CD14-positive monocyte (primary cell): ENCODE results near the gene ATP2A1. TPM values are rescaled to one million over a fixed set of nuclear protein-coding genes. Genes with fewer than 3 reads are reported as not detected.

ENCODE experiments used
- DNase-seq, 3 donors: peaks; one replicate each; pipeline ENCODE4 v3.0.0-alpha.2; 2011 to 2022
- H2AFZ ChIP-seq: 2 replicates; pipeline ENCODE4 v1.6.0; 2012; ENCODE audit warnings: mild to moderate bottlenecking, low read depth, low read length, inconsistent platforms; ENCODE audit not compliant: insufficient read depth, poor library complexity, severe bottlenecking
- H3K27ac ChIP-seq, 2 donors: 1 replicate in 1 of 2; 2 replicates in 1 of 2; pipeline ENCODE4 v1.5.1; 2012 to 2013; ENCODE audit warnings: low read length in 2 of 2, control low read depth in 1 of 2, inconsistent platforms in 1 of 2, low read depth in 1 of 2, mild to moderate bottlenecking in 1 of 2
- H3K27me3 ChIP-seq, 2 donors: one replicate each; pipeline versions ENCODE4 v1.6.0 to v1.6.1; 2011 to 2013; ENCODE audit warnings: low read length in 2 of 2; ENCODE audit not compliant: control insufficient read depth in 2 of 2, insufficient read depth in 2 of 2
- H3K36me3 ChIP-seq, 2 donors: replicated peaks in 1 of 2; 1 replicate in 1 of 2; 2 replicates in 1 of 2; pipeline versions ENCODE4 v1.5.1 to v1.6.1; 2012 to 2013; ENCODE audit warnings: low read length in 2 of 2, control low read depth in 1 of 2, inconsistent platforms in 1 of 2, mild to moderate bottlenecking in 1 of 2; ENCODE audit not compliant: insufficient read depth in 2 of 2, control insufficient read depth in 1 of 2
- H3K4me1 ChIP-seq, 2 donors: 1 replicate in 1 of 2; 2 replicates in 1 of 2; pipeline versions ENCODE4 v1.5.1 to v1.6.1; 2012 to 2013; ENCODE audit warnings: low read length in 2 of 2, control low read depth in 1 of 2, inconsistent platforms in 1 of 2, mild to moderate bottlenecking in 1 of 2, moderate library complexity in 1 of 2; ENCODE audit not compliant: insufficient read depth in 2 of 2, control insufficient read depth in 1 of 2
- H3K4me2 ChIP-seq: replicated peaks from 2 replicates; pipeline ENCODE3; 2012; ENCODE audit warnings: low read length, moderate library complexity, mild to moderate bottlenecking; ENCODE audit not compliant: poor library complexity, severe bottlenecking; ENCODE audit errors: extremely low read depth
- H3K4me3 ChIP-seq, 3 experiments: fragments of 200-600 bp in 1 of 3; sonication (generic) in 1 of 3; replicated peaks in 1 of 3; 1 replicate in 2 of 3; 2 replicates in 1 of 3; pipeline ENCODE4 v1.5.1; 2011 to 2013; ENCODE audit warnings: low read length in 3 of 3, mild to moderate bottlenecking in 3 of 3, control low read depth in 2 of 3, low read depth in 2 of 3, inconsistent platforms in 1 of 3, moderate library complexity in 1 of 3
- H3K79me2 ChIP-seq: 2 replicates; pipeline ENCODE4 v1.6.0; 2012; ENCODE audit warnings: mild to moderate bottlenecking, control low read depth, inconsistent platforms, low read length, moderate library complexity; ENCODE audit not compliant: insufficient read depth
- H3K9ac ChIP-seq: 2 replicates; pipeline ENCODE4 v1.6.0; 2017; ENCODE audit warnings: low read length, mild to moderate bottlenecking; ENCODE audit not compliant: insufficient read depth, poor library complexity, severe bottlenecking
- H3K9me3 ChIP-seq, 2 donors: replicated peaks in 1 of 2; 1 replicate in 1 of 2; 2 replicates in 1 of 2; pipeline versions ENCODE4 v1.5.1 to v1.6.1; 2012 to 2013; ENCODE audit warnings: low read length in 2 of 2, control low read depth in 1 of 2; ENCODE audit not compliant: control insufficient read depth in 1 of 2, insufficient read depth in 1 of 2
- H4K20me1 ChIP-seq: 2 replicates; pipeline ENCODE4 v1.6.0; 2012; ENCODE audit warnings: mild to moderate bottlenecking, low read length, control low read depth, moderate library complexity; ENCODE audit not compliant: insufficient read depth
- H3K27ac Mint-ChIP-seq, 7 donors: one replicate each; pipeline ENCODE4 v1.8.0; 2020; ENCODE audit warnings: mild to moderate bottlenecking in 7 of 7, mixed read lengths in 7 of 7, moderate library complexity in 6 of 7, inconsistent platforms in 2 of 7
- H3K27me3 Mint-ChIP-seq, 3 donors: one replicate each; pipeline ENCODE4 v1.8.0; 2021 to 2022; ENCODE audit warnings: low read depth in 3 of 3, mild to moderate bottlenecking in 3 of 3, mixed read lengths in 3 of 3, moderate library complexity in 3 of 3, inconsistent platforms in 1 of 3
- H3K36me3 Mint-ChIP-seq, 2 donors: one replicate each; pipeline ENCODE4 v1.8.0; 2020; ENCODE audit warnings: mixed read lengths in 2 of 2, inconsistent platforms in 1 of 2, mild to moderate bottlenecking in 1 of 2
- H3K4me1 Mint-ChIP-seq: one replicate; pipeline ENCODE4 v1.8.0; 2020; ENCODE audit warnings: mild to moderate bottlenecking, mixed read lengths
- H3K4me3 Mint-ChIP-seq, 2 donors: one replicate each; pipeline ENCODE4 v1.8.0; 2020; ENCODE audit warnings: mild to moderate bottlenecking in 2 of 2, mixed read lengths in 2 of 2, moderate library complexity in 1 of 2
- H3K9me3 Mint-ChIP-seq, 7 donors: one replicate each; pipeline ENCODE4 v1.8.0; 2020 to 2022; ENCODE audit warnings: mixed read lengths in 7 of 7, mild to moderate bottlenecking in 6 of 7, moderate library complexity in 6 of 7, inconsistent platforms in 2 of 7
- CTCF ChIP-seq: fragments of 200-600 bp; IDR thresholded peaks from one replicate; pipeline ENCODE4 v1.8.0; 2022; ENCODE audit warnings: antibody characterized with exemption, mild to moderate bottlenecking
- WGBS: methylation state at CpG from one replicate; pipeline ENCODE4 v1.1.5; 2013; ENCODE audit warnings: missing lambda C conversion rate; ENCODE audit not compliant: insufficient coverage; 5-methylcytosine and 5-hydroxymethylcytosine counted together
- intact Hi-C, 2 donors: fragments of 100-400 bp; cut with micrococcal nuclease; formaldehyde crosslinking; loops; one replicate each; pipeline versions ENCODE4 v1.15.0 to v1.15.1; 2023
- polyA plus RNA-seq, 3 donors: library from polyadenylated mRNA; depleted of rRNA in 1 of 3; unstranded in 2 of 3; stranded (reverse) in 1 of 3; fragments of 300-500 nt in 2 of 3; fragments of >200 nt in 1 of 3; fragmentation: Illumina TruSeq in 2 of 3; gene quantifications; 1 replicate in 2 of 3; 2 replicates in 1 of 3; pipeline ENCODE4 v1.2.3, GENCODE V29; 2012 to 2021

Gene ATP2A1
- polyA plus RNA-seq, 3 donors: 0.57 TPM; not detected in 2

- no peak overlapping the region for H2AFZ ChIP-seq
- intact Hi-C loops: no loop called here
- H3K79me2 ChIP-seq: no peaks in the 10 kb centered on the region
- Mint-ChIP-seq H3K9me3 (peaks cover 0 to 3% (median 0%) of the 10 kb centered on the region in 7 donors), H3K27me3 (peaks cover 16 to 24% (median 19%) of the 10 kb centered on the region in 3 donors), H3K36me3 (peaks cover 15 to 26% of the 10 kb centered on the region in 2 donors), H3K4me3 (no peak overlapping the region), H3K27ac (peak overlapping the region in 1 of 7 donors; percentile 42), H3K4me1 (peaks cover 22% of the 10 kb centered on the region)
- no peak for TF ChIP-seq CTCF
- no peak overlapping the region for H3K4me2 ChIP-seq
- peaks cover 11% of the 10 kb centered on the region for H4K20me1 ChIP-seq
- no peaks in the 10 kb centered on the region for H3K9me3 ChIP-seq
- peaks cover 0 to 11% of the 10 kb centered on the region in 2 donors for H3K27me3 ChIP-seq
- H3K4me1 ChIP-seq: peaks cover 14 to 19% of the 10 kb centered on the region in 2 donors
- no peak overlapping the region for H3K27ac ChIP-seq
- peaks cover 14 to 25% of the 10 kb centered on the region in 2 donors for H3K36me3 ChIP-seq
- H3K4me3 ChIP-seq: no peak overlapping the region
- no peak overlapping the region for H3K9ac ChIP-seq
- WGBS: 39% methylated on average over 10 of the region's 12 CpGs
- no peak for DNase-seq
Measured at GRCh38 chr16:28876973-28877654, 1.2 kb upstream of the ATP2A1 start.

GRCh38 chr16:28877655-28878000, 660 bp upstream of the ATP2A1 start:
- intact Hi-C loops: no loop called here
- peaks cover 0 to 3% (median 0%) of the 10 kb centered on the region in 7 donors for H3K9me3 Mint-ChIP-seq
- peak overlapping the region in 1 of 7 donors; percentile 42 for H3K27ac Mint-ChIP-seq
- Histone ChIP-seq H4K20me1 (peaks cover 11% of the 10 kb centered on the region), H3K79me2 (no peaks in the 10 kb centered on the region), H3K4me3 (no peak overlapping the region), H3K9me3 (no peaks in the 10 kb centered on the region), H3K27me3 (peaks cover 0 to 11% of the 10 kb centered on the region in 2 donors), H3K36me3 (peaks cover 10 to 20% of the 10 kb centered on the region in 2 donors), H3K4me2 (no peak overlapping the region), H3K4me1 (peaks cover 14 to 19% of the 10 kb centered on the region in 2 donors), H3K9ac (no peak overlapping the region), H2AFZ (no peak overlapping the region), H3K27ac (no peak overlapping the region)
- peaks cover 16 to 26% (median 19%) of the 10 kb centered on the region in 3 donors for H3K27me3 Mint-ChIP-seq
- no peak for TF ChIP-seq CTCF
- no peak for DNase-seq
- H3K4me3 Mint-ChIP-seq: no peak overlapping the region
- peaks cover 10 to 21% of the 10 kb centered on the region in 2 donors for H3K36me3 Mint-ChIP-seq
- H3K4me1 Mint-ChIP-seq: peaks cover 22% of the 10 kb centered on the region
- 100% methylated on average over 1 of the region's 2 CpGs for WGBS
